Middle frontal gyrus (tissue), 1 donor: Measurements from ENCODE around the gene GPR158.

Experiments used
- DNase-seq: peaks from one replicate; pipeline ENCODE4 v3.0.0-alpha.2; 2015; ENCODE audit warnings: low spot score; ENCODE audit errors: extremely low spot score

The GPR158 gene

GRCh38 chr10:25393621-25394020, 218.8 kb downstream of the GPR158 start:
- no peak for DNase-seq

DNA sequence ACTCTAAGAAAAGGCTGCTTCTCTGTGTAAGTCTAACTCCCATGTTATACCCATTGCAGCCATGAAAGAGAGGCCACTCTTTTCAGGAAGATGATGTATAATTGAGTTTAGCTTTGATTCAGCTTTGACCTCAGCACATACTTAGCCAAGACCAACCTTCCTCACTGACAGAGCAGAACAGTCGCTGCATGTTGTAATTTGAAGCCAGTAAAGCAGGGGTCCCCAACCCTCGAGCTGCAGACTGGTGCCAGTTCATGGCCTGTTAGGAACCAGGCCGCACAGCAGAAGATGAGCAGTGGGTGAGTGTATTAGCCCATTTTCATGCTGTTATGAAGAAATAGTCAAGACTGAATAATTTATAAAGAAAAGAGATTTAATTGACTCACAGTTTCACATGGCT, 223.9 kb downstream of the GPR158 start:
- DNase-seq: no peak

DNA sequence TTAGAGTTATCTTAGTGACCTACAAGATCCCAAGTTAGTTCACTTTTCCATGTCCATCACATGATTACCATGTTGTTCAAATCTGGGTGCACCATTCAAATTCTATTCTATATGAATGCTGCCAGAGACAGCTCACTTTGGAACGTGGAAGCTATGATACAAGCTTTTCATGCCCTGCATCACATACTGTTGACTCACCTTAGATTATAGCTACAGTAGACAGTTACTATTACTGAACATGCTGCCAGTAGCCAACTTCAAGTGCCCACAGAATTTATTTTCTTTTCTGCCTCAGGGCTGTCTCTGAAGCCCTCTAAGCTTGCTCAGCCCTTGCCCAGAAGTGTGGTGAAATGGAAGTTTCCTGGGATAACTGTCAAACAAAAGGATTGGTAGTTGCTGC, 231.1 kb downstream of the GPR158 start:
- DNase-seq: no peak

DNA sequence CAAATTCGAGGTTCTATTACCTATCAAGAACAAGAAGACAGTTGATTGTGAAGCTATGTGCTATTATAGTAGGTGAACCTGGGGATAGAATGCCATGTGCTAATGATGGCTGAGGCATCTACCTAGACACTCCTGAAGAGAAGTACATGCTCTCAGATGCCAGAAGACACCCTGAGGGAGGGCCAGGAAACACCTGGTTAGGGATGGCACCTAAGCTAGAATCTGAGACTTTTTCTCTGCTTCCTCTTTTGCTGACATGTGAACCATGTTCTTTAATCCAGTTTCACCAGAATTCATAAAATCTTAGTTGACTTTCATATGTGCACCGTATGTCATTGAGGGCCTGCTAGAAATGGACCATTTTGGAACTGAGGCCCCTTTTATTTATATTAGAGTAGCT, 242.8 kb downstream of the GPR158 start:
- no peak for DNase-seq

GRCh38 chr10:25425776-25426175, 251.0 kb downstream of the GPR158 start:
- DNase-seq: no peak

GRCh38 chr10:25436431-25436830, 261.6 kb downstream of the GPR158 start:
- no peak for DNase-seq

- DNase-seq: no peak
Measured at GRCh38 chr10:25441270-25441669, 266.5 kb downstream of the GPR158 start.

DNA sequence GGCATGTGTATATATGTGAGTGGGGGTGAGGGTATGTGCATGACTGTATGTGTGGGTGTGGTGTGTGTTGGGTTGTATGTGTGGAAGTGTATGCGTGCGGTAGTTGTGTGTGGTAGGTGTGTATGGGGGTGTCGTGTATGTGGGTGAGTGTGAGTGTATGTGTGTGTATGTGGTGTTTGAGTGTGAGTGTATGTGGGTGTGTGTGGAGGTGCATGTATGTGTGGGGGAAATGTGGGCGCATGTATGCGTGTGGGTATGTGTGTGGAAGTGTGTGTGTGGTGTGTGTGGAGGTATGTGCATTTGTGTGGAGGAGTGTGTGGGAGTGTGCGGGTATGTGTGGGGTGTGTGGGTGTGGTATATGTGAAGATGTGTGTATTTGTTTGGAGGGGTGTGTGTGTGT, 269.5 kb downstream of the GPR158 start:
- DNase-seq: no peak

GRCh38 chr10:25451401-25451800, 276.6 kb downstream of the GPR158 start:
- DNase-seq: no peak

DNA sequence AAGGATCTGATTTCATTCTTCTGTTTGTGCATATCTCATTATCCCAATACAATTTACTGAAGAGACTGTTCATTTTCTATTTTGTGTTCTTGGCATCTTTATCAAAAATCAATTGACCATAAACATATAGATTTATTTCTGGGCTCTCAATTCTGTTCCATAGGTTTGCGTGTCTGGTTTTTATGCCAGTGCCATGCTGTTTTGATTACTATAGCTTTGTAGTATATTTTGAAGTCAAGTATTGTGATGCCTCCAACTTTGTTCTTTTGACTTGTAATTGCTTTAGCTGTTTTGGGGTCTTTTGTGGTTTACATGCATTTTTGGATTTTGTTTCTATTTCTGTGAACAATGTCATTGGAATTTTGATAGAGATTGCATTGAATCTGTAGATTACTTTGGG, 278.8 kb downstream of the GPR158 start:
- DNase-seq: no peak

DNA sequence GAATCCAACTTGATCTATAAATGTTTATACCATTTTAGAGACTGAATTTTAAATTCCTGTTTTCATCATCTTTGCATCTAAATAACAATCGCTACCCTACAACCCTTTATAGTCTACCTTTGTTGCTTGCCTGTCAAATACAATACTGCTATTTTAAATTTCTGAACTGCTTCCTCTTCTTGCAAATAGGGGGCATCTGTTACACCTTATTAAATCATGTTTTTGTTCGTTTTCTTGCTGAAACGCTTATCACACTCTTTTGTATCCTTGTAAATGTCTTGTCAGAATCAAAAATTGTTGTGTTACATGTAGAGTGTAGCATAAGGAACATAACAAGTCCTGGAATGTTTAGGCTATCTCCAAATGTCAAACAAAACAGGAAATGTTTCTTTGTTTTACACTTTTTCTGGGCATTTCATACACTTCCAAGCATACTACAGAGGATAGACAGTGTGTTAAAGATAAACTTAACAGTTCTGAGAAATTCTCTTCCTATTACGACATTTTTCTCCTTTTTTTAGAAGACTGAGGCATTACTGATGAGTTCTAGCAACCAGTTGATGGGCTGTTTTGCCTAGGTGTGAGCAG, 281.3 kb downstream of the GPR158 start:
- no peak for DNase-seq

- DNase-seq: no peak
Measured at GRCh38 chr10:25457552-25457951, 282.8 kb downstream of the GPR158 start.

DNA sequence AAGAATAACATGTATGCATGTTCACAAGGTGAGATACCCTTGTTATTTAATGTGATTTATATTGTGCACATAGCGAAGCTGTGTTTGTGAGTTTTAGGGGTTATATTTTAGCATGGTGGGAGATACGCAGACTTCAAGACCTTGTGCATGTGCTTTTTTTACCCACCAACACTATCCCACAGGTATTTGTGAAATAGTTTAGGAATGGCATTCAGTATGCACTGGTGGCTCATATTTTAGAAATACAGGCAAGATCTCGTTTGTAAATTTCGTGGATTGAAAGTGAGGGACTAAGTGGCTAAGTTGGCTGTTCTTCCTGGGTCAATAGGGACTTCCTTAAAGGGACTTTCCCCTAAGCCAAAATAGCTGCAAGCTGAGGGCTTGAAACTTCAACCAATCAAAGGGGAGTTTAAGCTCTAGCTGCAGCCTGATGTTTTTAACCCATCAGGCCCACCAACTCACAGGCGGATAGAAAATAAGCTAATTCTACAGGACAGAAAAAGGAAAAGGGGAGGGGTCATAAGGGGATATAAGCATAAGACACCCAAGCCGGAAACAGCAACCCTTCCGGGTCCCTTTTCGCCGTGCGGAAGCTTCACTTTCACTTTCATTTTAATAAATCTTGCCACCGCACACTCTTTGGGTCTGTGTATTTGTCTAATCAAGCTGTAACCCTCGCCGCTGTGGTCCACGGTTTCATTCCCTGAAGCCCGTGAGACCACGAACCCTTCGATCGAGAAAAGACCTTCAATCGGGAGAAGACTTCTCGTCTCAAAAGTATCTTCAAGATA, 291.0 kb downstream of the GPR158 start:
- no peak for DNase-seq

DNA sequence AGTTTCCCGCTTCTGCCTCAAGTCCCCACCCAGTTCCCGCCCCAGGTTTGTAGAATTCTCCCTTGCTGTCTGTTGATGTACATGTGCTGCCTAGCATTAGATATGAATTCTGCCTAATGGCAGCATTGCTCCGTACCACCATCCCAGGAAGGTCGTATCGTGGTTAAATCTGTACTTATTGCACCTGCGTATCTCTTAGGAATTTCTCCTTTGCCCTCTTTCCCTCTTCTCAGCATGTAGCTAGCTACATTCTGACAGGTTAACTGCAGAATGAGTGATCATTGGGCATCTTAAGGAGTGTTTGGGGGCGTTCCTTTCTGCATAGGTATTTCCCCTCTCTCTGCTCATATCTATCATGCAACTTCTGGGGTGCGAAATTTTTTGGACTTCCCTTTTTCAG, 293.1 kb downstream of the GPR158 start:
- no peak for DNase-seq

- no peak for DNase-seq
Measured at GRCh38 chr10:25481467-25481866, 306.7 kb downstream of the GPR158 start.

DNA sequence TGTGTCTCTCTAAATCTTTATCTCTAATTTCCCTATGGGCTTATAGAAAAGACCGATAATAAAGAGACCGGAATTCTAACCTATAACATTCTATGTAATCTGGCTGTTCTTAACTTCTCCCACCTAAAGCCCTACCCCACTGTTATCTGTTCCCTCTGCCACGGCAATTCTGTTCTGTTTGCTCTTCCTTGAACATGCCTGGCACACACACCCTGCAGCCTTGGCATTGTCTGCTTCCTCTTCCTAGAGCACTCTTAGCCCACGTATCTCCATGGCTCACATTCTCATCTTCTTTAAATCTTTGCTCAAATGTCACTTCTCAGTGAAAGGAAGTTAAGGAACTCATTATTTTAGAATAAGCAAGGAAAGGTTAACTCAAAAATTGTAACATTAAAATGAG, 309.2 kb downstream of the GPR158 start:
- DNase-seq: no peak

DNA sequence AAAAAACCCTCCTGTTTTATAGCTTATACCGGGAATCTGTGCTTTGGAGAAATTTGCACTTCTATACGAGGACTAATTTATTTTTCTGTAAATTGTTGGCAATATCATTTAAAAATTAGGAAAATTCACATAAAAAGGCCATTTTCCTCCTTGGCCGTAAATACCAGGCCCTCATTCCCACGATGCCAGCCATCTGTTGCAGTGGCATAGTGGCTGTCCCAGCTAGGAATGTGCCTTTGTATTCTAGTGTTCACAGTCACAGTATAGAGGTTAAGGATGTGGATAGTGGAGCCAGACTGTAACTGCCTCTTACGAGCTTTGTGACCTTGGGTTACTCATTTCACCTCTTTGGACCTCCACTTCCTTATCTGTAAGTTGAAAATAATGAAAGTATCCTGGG, 312.5 kb downstream of the GPR158 start:
- DNase-seq: no peak

DNA sequence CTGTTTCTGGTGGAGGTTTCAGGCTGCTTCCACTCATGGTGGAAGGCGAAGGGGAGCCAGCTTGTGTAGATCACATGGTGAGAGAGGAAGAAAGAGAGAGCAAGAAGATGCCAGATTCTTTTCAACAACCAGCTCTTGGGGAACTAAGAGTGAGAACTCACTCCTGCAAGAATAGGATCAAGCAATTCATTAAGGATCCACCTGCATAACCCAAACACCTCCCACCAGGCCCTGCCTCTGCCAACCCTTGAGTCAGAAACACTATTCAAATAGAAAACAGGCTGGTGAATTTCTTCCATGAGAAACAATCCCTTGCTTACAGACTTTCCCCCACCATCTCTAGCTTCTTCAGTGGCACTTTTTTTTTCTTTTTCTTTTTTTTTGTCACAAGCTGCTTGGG, 317.2 kb downstream of the GPR158 start:
- DNase-seq: no peak

- DNase-seq: no peak
Measured at GRCh38 chr10:25492680-25493079, 317.9 kb downstream of the GPR158 start.

GRCh38 chr10:25493122-25493893, 318.5 kb downstream of the GPR158 start:
- no peak for DNase-seq

DNA sequence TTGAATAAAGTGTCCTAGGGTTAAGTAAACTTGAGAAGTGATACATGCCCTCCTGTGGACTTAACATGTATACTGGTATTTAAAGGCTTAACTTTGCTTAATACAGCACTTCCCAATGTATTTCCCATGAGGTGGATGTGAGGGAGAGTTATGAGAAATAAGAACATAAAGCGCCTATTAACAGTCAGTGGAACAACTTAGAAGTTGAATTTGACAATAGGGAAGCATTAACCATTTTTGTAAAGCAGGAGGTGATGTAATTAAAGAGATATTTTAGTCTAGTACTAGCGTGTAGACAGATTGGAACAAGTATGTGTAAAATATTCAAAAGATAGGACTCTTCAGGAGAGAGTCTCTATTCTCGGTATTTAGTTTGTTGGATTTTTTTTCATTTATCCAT, 322.4 kb downstream of the GPR158 start:
- DNase-seq: no peak

DNA sequence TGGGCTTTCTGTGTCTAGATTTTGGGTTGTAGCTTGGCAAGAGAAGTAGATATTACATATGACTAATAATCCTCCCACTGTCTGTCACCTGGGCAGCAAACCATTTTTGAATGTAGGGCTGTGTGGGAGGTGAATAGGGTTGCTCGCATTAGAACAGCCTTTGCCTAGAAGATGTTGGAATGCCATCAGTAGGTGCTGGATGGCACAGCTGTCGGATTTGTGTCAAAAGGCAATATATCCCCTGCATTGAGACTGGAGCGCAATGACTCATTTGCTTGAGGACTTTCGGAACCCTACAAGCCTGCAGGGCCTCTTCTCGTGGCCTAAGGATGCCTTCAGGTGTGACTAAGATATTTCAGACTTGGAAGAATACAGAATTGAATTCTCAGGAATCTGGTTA, 323.8 kb downstream of the GPR158 start:
- DNase-seq: no peak

DNA sequence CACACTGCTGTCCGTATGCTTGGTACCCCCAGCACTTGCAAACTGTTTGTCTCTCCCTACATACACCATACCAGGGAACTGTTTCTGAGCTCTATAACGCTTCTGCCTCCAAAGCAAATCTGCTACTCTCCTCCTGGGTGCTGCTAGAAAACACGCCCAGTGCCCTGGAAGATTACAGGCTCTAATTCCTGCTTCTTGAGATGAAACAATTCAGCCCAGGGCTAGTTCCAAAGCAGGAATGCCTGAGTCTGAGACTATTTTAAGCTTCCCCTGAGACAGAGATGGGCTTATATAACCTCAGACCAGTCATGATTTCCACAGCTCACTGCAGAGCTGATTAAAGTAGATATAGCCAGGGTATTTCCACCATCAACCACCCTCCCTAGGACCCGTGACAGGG, 327.1 kb downstream of the GPR158 start:
- DNase-seq: no peak
